C4-2B (cell line): ENCODE data around the gene PTPRB.

Experiments used
- CTCF ChIP-seq: fragments of 450-650 bp; conservative IDR thresholded peaks from 2 replicates; pipeline ENCODE4 v1.5.1; 2017; ENCODE audit warnings: mild to moderate bottlenecking
- ZFX ChIP-seq: fragments of 450-650 bp; IDR thresholded peaks from 2 replicates; pipeline ENCODE4 v1.6.1; 2017

- TF ChIP-seq CTCF (no peak), ZFX (no peak)
These were observed 52.9 kb downstream of the PTPRB start for GRCh38 chr12:70584332-70584731.
